Suprapubic skin (tissue), 4 donors: ENCODE results near the gene COG3.

Experiments
- EP300 ChIP-seq: sonication (generic); formaldehyde crosslinking; IDR thresholded peaks from one replicate; pipeline ENCODE4 v1.6.1; 2017; ENCODE audit warnings: antibody characterized with exemption
- POLR2A ChIP-seq, 2 donors: fragments of 450-650 bp; IDR thresholded peaks; one replicate each; pipeline ENCODE4 v1.6.1; 2017; ENCODE audit warnings: antibody characterized with exemption in 2 of 2, mild to moderate bottlenecking in 2 of 2, moderate library complexity in 2 of 2
- POLR2AphosphoS5 ChIP-seq, 3 donors: sonication (generic); formaldehyde crosslinking; IDR thresholded peaks; one replicate each; pipeline ENCODE4 v1.6.1; 2017; ENCODE audit warnings: antibody characterized with exemption in 3 of 3
- TF ChIP-seq, protein P1 (sequence below), 2 donors: fragments of 200-600 bp in 1 of 2; fragments of 450-650 bp in 1 of 2; sonication (generic) in 1 of 2; IDR thresholded peaks; one replicate each; pipeline ENCODE4 v1.5.1; 2016 to 2019; ENCODE audit warnings: antibody characterized with exemption in 2 of 2, mild to moderate bottlenecking in 1 of 2, moderate library complexity in 1 of 2

GRCh38 chr13:45506811-45507210, 42.1 kb downstream of the COG3 start:
- TF ChIP-seq POLR2A (IDR thresholded peaks at IDR 0.05) = no peak
- TF ChIP-seq, protein P1, sequence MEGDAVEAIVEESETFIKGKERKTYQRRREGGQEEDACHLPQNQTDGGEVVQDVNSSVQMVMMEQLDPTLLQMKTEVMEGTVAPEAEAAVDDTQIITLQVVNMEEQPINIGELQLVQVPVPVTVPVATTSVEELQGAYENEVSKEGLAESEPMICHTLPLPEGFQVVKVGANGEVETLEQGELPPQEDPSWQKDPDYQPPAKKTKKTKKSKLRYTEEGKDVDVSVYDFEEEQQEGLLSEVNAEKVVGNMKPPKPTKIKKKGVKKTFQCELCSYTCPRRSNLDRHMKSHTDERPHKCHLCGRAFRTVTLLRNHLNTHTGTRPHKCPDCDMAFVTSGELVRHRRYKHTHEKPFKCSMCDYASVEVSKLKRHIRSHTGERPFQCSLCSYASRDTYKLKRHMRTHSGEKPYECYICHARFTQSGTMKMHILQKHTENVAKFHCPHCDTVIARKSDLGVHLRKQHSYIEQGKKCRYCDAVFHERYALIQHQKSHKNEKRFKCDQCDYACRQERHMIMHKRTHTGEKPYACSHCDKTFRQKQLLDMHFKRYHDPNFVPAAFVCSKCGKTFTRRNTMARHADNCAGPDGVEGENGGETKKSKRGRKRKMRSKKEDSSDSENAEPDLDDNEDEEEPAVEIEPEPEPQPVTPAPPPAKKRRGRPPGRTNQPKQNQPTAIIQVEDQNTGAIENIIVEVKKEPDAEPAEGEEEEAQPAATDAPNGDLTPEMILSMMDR (IDR thresholded peaks at IDR 0.05) = no peak
- TF ChIP-seq POLR2AphosphoS5 (IDR thresholded peaks at IDR 0.05) = no peak
- no peak for TF ChIP-seq EP300
